ENCODE results near the gene HSF2BP. TPM values are rescaled to one million over a fixed set of nuclear protein-coding genes. Genes with fewer than 3 reads are reported as not detected.
A peak's percentile ranks its signal among the peaks of the same experiment; 100 is the strongest.

HSF2BP gene
- total RNA-seq, 1 experiment from 2014 or later: 1.5 TPM

- Mint-ChIP-seq H3K4me3 (ENCODE audit: low read depth, unreplicated experiment) (peak overlapping the region; percentile 88), H3K36me3 (ENCODE audit: insufficient read depth, unreplicated experiment) (peaks cover 28% of the 10 kb centered on the region)
Measured at GRCh38 chr21:43658769-43659135, 536 bp downstream of the HSF2BP start.

GRCh38 chr21:43658088-43658741, 1.1 kb downstream of the HSF2BP start:
- CTCF ChIA-PET: no interaction called here
- intact Hi-C loops (cut with micrococcal nuclease; ENCODE audit: unreplicated experiment): no loop called here
- no peak overlapping the region for H3K4me3 Mint-ChIP-seq (ENCODE audit: low read depth, unreplicated experiment)
- H3K27me3 Mint-ChIP-seq (ENCODE audit: unreplicated experiment): no peaks in the 10 kb centered on the region
- peaks cover 20% of the 10 kb centered on the region for H3K4me1 Mint-ChIP-seq (ENCODE audit: low read depth, unreplicated experiment)
- H3K9me3 Mint-ChIP-seq (ENCODE audit: low read depth, unreplicated experiment): no peaks in the 10 kb centered on the region
- DNase-seq: no peak
- BruUV-seq (replicated peaks): no TSS peak
- H3K36me3 Mint-ChIP-seq (ENCODE audit: insufficient read depth, unreplicated experiment): peaks cover 28% of the 10 kb centered on the region
- TF ChIP-seq CTCF (IDR thresholded peaks at IDR 0.05; ENCODE audit: unreplicated experiment): no peak
- H3K27ac Mint-ChIP-seq (ENCODE audit: unreplicated experiment): no peak overlapping the region

More at GRCh38 chr21:43658769-43659135, 536 bp downstream of the HSF2BP start:
- BruUV-seq (replicated peaks): no TSS peak
- CTCF ChIA-PET: interaction anchor here (0.8 kb wide), 2 partner anchors 46 to 69 kb away, joined by 3 read pairs; no protein-coding TSS in a partner anchor
- Mint-ChIP-seq H3K27ac (ENCODE audit: unreplicated experiment) (peak overlapping the region; percentile 69), H3K27me3 (ENCODE audit: unreplicated experiment) (no peaks in the 10 kb centered on the region), H3K4me1 (ENCODE audit: low read depth, unreplicated experiment) (peaks cover 20% of the 10 kb centered on the region), H3K9me3 (ENCODE audit: low read depth, unreplicated experiment) (no peaks in the 10 kb centered on the region)
- no peak for TF ChIP-seq CTCF (IDR thresholded peaks at IDR 0.05; ENCODE audit: unreplicated experiment)
- intact Hi-C loops (cut with micrococcal nuclease; ENCODE audit: unreplicated experiment): no loop called here
- DNase-seq: no peak

- Mint-ChIP-seq H3K4me3 (ENCODE audit: low read depth, unreplicated experiment) (no peak overlapping the region), H3K4me1 (ENCODE audit: low read depth, unreplicated experiment) (peaks cover 20% of the 10 kb centered on the region), H3K27me3 (ENCODE audit: unreplicated experiment) (no peaks in the 10 kb centered on the region), H3K9me3 (ENCODE audit: low read depth, unreplicated experiment) (no peaks in the 10 kb centered on the region), H3K27ac (ENCODE audit: unreplicated experiment) (no peak overlapping the region), H3K36me3 (ENCODE audit: insufficient read depth, unreplicated experiment) (peaks cover 28% of the 10 kb centered on the region)
- TF ChIP-seq CTCF (IDR thresholded peaks at IDR 0.05; ENCODE audit: unreplicated experiment): no peak
- CTCF ChIA-PET: no interaction called here
- BruUV-seq (replicated peaks): no TSS peak
- no peak for DNase-seq
- intact Hi-C loops (cut with micrococcal nuclease; ENCODE audit: unreplicated experiment): no loop called here
Measured at GRCh38 chr21:43657355-43658087, 1.8 kb downstream of the HSF2BP start.

GRCh38 chr21:43654806-43655489, 4.3 kb downstream of the HSF2BP start:
- Mint-ChIP-seq H3K4me1 (ENCODE audit: low read depth, unreplicated experiment) (peaks cover 7% of the 10 kb centered on the region), H3K9me3 (ENCODE audit: low read depth, unreplicated experiment) (no peaks in the 10 kb centered on the region), H3K36me3 (ENCODE audit: insufficient read depth, unreplicated experiment) (peaks cover 10% of the 10 kb centered on the region), H3K27ac (ENCODE audit: unreplicated experiment) (no peak overlapping the region), H3K4me3 (ENCODE audit: low read depth, unreplicated experiment) (no peak overlapping the region), H3K27me3 (ENCODE audit: unreplicated experiment) (no peaks in the 10 kb centered on the region)
- intact Hi-C loops (cut with micrococcal nuclease; ENCODE audit: unreplicated experiment): no loop called here
- no peak for DNase-seq
- CTCF ChIA-PET: interaction anchor here (0.5 kb wide), 1 partner anchor 70 kb away, joined by 3 read pairs; no protein-coding TSS in a partner anchor
- BruUV-seq (replicated peaks): no TSS peak
- no peak for TF ChIP-seq CTCF (IDR thresholded peaks at IDR 0.05; ENCODE audit: unreplicated experiment)

Data from Calu3 (cell line).